ENCODE measurements around the gene COLGALT1. TPM values are rescaled to one million over a fixed set of nuclear protein-coding genes. Genes with fewer than 3 reads are reported as not detected.

COLGALT1 gene
- total RNA-seq, 2 experiments from 2014 or later: 49.6 to 68.6 TPM

GRCh38 chr19:17599780-17600179 is 44.3 kb downstream of the COLGALT1 start:
- ChIA-PET CTCF (ENCODE audit: unreplicated experiment) (no interaction called here), POLR2A (no interaction called here)
- TF ChIP-seq EZH2phosphoT487 (IDR thresholded peaks at IDR 0.05; ENCODE audit: borderline replicate concordance, low read depth, low read length): no peak
- TF ChIP-seq CTCF (conservative IDR thresholded peaks at IDR 0.05; ENCODE audit: low read length): no peak
- no TSS peak for BruUV-seq (replicated peaks)
- H4K20me1 ChIP-seq (ENCODE audit: insufficient read depth, low read length): no peaks in the 10 kb centered on the region
- no peak overlapping the region for H2AFZ ChIP-seq (ENCODE audit: low read length)
- H3K4me1 ChIP-seq (ENCODE audit: insufficient read depth, low read length, poor library complexity, severe bottlenecking): peaks cover 13% of the 10 kb centered on the region
- no peak for DNase-seq (ENCODE audit: low spot score)
- no peaks in the 10 kb centered on the region for H3K36me3 ChIP-seq (ENCODE audit: insufficient read depth, low read length)
- no peaks in the 10 kb centered on the region for H3K79me2 ChIP-seq (ENCODE audit: insufficient read depth, low read depth, low read length)
- intact Hi-C loops (cut with micrococcal nuclease; ENCODE audit: unreplicated experiment): no loop called here
- H3K9me2 ChIP-seq (ENCODE audit: insufficient read depth, low read length): no peaks in the 10 kb centered on the region
- H3K27ac ChIP-seq (ENCODE audit: low read depth, low read length, poor library complexity, severe bottlenecking): no peak overlapping the region
- H3K4me3 ChIP-seq (ENCODE audit: low read depth, low read length, poor library complexity, severe bottlenecking): no peak overlapping the region
- H3K9me3 ChIP-seq (ENCODE audit: low read length): no peaks in the 10 kb centered on the region
- H3K4me2 ChIP-seq (ENCODE audit: low read length): no peak overlapping the region

- no peak overlapping the region for H3K27ac ChIP-seq (ENCODE audit: low read depth, low read length, poor library complexity, severe bottlenecking)
- intact Hi-C loops (cut with micrococcal nuclease; ENCODE audit: unreplicated experiment): no loop called here
- H3K4me1 ChIP-seq (ENCODE audit: insufficient read depth, low read length, poor library complexity, severe bottlenecking): peaks cover 23% of the 10 kb centered on the region
- H3K79me2 ChIP-seq (ENCODE audit: insufficient read depth, low read depth, low read length): no peaks in the 10 kb centered on the region
- no peaks in the 10 kb centered on the region for H3K9me3 ChIP-seq (ENCODE audit: low read length)
- H3K4me3 ChIP-seq (ENCODE audit: low read depth, low read length, poor library complexity, severe bottlenecking): no peak overlapping the region
- BruUV-seq (replicated peaks): no TSS peak
- peak overlapping the region; percentile 6; the same call in 1 of the 2 replicates for H2AFZ ChIP-seq (ENCODE audit: low read length)
- no peaks in the 10 kb centered on the region for H3K9me2 ChIP-seq (ENCODE audit: insufficient read depth, low read length)
- no peak for TF ChIP-seq EZH2phosphoT487 (IDR thresholded peaks at IDR 0.05; ENCODE audit: borderline replicate concordance, low read depth, low read length)
- no peak for TF ChIP-seq CTCF (conservative IDR thresholded peaks at IDR 0.05; ENCODE audit: low read length)
- H4K20me1 ChIP-seq (ENCODE audit: insufficient read depth, low read length): no peaks in the 10 kb centered on the region
- H3K36me3 ChIP-seq (ENCODE audit: insufficient read depth, low read length): no peaks in the 10 kb centered on the region
- CTCF ChIA-PET (ENCODE audit: unreplicated experiment): no interaction called here
- no peak for DNase-seq (ENCODE audit: low spot score)
- peak overlapping the region; percentile 27 for H3K4me2 ChIP-seq (ENCODE audit: low read length)
- POLR2A ChIA-PET: no interaction called here
Measured at GRCh38 chr19:17601683-17602082, 46.2 kb downstream of the COLGALT1 start.

GRCh38 chr19:17602217-17602616 is 46.8 kb downstream of the COLGALT1 start:
- Histone ChIP-seq H3K9me3 (ENCODE audit: low read length) (no peaks in the 10 kb centered on the region), H2AFZ (ENCODE audit: low read length) (no peak overlapping the region), H3K4me2 (ENCODE audit: low read length) (peak overlapping the region; percentile 27; the same call in 1 of the 2 replicates), H3K27ac (ENCODE audit: low read depth, low read length, poor library complexity, severe bottlenecking) (no peak overlapping the region), H3K4me1 (ENCODE audit: insufficient read depth, low read length, poor library complexity, severe bottlenecking) (peaks cover 26% of the 10 kb centered on the region), H3K79me2 (ENCODE audit: insufficient read depth, low read depth, low read length) (no peaks in the 10 kb centered on the region), H4K20me1 (ENCODE audit: insufficient read depth, low read length) (no peaks in the 10 kb centered on the region), H3K36me3 (ENCODE audit: insufficient read depth, low read length) (no peaks in the 10 kb centered on the region), H3K4me3 (ENCODE audit: low read depth, low read length, poor library complexity, severe bottlenecking) (no peak overlapping the region), H3K9me2 (ENCODE audit: insufficient read depth, low read length) (no peaks in the 10 kb centered on the region)
- CTCF ChIA-PET (ENCODE audit: unreplicated experiment): no interaction called here
- POLR2A ChIA-PET: no interaction called here
- no TSS peak for BruUV-seq (replicated peaks)
- no peak for TF ChIP-seq EZH2phosphoT487 (IDR thresholded peaks at IDR 0.05; ENCODE audit: borderline replicate concordance, low read depth, low read length)
- TF ChIP-seq CTCF (conservative IDR thresholded peaks at IDR 0.05; ENCODE audit: low read length): no peak
- DNase-seq (ENCODE audit: low spot score): no peak
- intact Hi-C loops (cut with micrococcal nuclease; ENCODE audit: unreplicated experiment): no loop called here

Data from OCI-LY7 (cell line).